ENCODE data around the gene IDH3G.

DNA sequence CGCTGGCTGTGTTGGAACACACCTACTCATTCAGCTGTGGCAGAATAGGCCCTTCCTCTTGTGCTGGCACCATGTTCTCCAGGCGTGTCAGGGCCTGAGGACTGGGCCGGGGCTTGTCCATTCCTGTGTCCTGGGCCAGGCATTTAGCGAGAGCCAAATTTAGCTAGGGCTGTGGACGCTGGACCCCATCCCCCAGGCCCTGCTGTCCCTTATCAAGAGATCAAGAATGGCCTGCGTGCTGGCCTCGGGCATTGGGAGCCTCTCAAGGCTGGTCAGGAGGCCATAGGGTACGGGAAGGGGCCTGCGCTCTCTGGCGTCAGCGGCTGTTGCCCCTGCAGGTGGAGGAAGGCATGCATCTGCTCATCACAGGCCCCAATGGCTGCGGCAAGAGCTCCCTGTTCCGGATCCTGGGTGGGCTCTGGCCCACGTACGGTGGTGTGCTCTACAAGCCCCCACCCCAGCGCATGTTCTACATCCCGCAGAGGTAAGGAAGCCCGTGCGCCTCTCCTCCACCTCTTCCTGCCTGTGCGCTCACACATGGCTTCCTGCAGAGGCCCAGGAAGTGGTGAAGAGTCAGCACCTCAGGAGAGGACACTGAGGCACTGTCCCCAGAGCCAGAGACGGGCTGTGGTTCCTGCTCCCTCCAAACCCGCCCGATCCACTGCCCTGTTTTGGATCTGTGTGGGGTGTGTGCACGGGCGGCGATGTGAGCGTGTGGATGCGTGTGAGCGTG is 54.3 kb downstream of the IDH3G start:
- TF ChIP-seq, protein P1, sequence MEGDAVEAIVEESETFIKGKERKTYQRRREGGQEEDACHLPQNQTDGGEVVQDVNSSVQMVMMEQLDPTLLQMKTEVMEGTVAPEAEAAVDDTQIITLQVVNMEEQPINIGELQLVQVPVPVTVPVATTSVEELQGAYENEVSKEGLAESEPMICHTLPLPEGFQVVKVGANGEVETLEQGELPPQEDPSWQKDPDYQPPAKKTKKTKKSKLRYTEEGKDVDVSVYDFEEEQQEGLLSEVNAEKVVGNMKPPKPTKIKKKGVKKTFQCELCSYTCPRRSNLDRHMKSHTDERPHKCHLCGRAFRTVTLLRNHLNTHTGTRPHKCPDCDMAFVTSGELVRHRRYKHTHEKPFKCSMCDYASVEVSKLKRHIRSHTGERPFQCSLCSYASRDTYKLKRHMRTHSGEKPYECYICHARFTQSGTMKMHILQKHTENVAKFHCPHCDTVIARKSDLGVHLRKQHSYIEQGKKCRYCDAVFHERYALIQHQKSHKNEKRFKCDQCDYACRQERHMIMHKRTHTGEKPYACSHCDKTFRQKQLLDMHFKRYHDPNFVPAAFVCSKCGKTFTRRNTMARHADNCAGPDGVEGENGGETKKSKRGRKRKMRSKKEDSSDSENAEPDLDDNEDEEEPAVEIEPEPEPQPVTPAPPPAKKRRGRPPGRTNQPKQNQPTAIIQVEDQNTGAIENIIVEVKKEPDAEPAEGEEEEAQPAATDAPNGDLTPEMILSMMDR (IDR thresholded peaks at IDR 0.05; ENCODE audit: low read depth, low read length, missing input control) = no peak
- TF ChIP-seq EGR1 (IDR thresholded peaks at IDR 0.05; ENCODE audit: low read depth in 2 of 2) (no peak), GABPA (IDR thresholded peaks at IDR 0.05 in 1 of 2, conservative IDR thresholded peaks at IDR 0.05 in 1 of 2) (no peak)
